ENCODE results near the gene ABCC10.
"Not testable (repeated sequence)": the region's sequence is repeated elsewhere in the genome, so short reads cannot be mapped to it uniquely, and the experiment has no call there.

Gene ABCC10

DNA sequence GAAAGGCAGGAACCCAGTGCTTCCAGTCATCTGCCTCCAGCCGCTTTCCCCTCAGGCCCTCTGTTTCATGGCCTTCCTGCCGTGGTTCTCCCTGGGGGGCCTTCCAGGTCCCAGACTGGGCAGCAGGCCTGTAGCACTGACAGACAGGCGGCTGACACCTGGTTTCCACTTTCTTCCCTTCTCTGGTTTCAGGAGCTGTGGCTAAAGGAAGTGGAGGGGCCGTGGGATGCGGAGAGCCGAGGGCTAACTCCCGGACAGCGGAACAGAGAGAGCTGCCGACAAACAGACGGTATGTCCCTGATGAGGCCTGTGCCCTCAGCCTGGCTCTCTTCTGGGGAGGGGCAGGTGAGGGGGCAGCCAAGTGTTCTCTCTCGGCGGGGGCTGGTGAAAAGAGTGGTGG, 70.3 kb downstream of the ABCC10 start:
- no peak for DNase-seq (ENCODE audit: low spot score)

DNA sequence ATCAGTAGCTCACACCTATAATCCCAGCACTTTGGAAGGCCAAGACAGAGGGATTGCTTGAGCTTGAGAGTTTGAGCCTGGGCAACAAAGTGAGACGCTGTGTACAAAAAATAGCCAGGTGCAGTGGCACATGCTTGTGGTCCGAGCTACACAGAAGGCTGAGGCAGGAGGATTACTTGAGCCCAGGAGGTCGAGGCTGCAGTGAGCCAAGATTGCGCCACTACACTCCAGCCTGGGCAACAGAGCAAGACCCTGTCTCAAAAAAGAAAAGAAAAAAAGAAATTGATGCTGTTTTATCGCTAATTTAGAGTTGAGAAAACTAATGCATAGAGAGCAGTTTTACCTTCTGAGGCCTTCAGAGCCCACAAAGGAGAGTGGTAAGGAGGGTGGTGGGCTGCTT, 71.0 kb downstream of the ABCC10 start:
- not testable (repeated sequence) for DNase-seq (ENCODE audit: low spot score)

DNA sequence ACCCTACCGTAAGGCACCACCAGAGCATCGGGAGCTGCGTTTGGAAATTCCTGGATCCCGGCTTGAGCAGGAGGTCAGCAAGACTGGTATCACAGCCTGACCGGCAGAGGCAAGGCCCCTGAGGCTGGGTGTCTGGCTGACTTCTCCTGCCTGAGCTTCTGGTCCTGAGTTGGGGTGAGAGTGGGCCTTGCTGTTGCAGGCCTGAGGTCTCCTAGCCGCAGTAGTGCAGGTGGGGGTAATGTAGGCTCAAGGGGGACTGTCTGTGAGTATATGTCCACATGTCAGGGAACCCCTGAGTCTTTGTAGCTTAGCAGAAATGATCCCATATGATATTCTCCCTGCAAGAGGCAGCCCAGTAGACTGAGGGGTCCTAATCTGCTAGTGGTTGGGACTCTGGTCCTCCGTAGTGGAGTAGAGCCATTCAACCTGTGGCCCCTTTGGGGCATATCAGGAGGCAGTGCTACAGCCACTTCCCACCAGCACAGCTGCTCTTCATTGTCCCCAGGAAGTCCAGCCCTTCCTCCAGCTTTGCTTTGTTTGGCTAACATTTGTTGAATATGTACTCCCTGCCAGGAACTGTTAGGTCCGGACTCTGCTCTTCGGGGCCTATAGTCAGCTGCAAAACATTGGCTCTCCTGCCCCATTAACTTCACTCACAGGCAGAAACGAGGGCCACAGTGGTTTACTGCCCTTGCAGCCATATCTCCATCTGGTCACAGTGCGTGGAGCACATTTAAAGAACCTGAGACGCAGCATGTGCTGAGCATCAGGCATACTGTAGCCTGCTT, 71.9 kb downstream of the ABCC10 start:
- no peak for DNase-seq (ENCODE audit: low spot score)
